ENCODE data around the gene KLHDC9. TPM values are rescaled to one million over a fixed set of nuclear protein-coding genes. Genes with fewer than 3 reads are reported as not detected.
"Not testable (repeated sequence)": the region's sequence is repeated elsewhere in the genome, so short reads cannot be mapped to it uniquely, and the experiment has no call there.

Gene KLHDC9
- total RNA-seq, 1 donor from 2014 or later, result 14.3 TPM

DNA sequence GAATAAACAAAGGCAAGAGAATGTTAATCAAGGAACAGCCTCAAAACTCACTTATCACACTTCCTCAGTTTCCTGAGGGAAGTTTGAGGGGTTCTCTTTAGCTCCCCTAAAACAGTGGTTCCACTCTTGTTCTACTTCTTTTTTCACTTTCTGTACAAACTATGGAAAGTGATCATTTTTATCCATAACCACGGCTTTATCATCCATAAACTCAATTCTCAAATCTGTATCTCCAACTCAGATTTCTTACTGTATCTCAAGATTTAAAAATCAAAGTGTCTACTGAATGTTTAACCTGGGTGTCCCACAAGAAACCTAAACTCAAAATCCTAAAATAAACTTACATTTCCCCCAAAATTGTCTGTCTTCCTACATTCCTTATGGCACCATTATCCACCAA lies 15.8 kb downstream of the KLHDC9 start:
- H3K9me3 Mint-ChIP-seq, result no peaks in the 10 kb centered on the region
- H3K4me1 Mint-ChIP-seq (ENCODE audit: unreplicated experiment), result peaks cover 26% of the 10 kb centered on the region
- no peaks in the 10 kb centered on the region for H3K27me3 Mint-ChIP-seq
- no peak for DNase-seq (ENCODE audit: extremely low spot score, unreplicated experiment)
- H3K4me3 Mint-ChIP-seq, result no peak overlapping the region
- H3K36me3 Mint-ChIP-seq, result peaks cover 7% of the 10 kb centered on the region
- no peak overlapping the region for H3K27ac Mint-ChIP-seq
- TF ChIP-seq, protein P1, sequence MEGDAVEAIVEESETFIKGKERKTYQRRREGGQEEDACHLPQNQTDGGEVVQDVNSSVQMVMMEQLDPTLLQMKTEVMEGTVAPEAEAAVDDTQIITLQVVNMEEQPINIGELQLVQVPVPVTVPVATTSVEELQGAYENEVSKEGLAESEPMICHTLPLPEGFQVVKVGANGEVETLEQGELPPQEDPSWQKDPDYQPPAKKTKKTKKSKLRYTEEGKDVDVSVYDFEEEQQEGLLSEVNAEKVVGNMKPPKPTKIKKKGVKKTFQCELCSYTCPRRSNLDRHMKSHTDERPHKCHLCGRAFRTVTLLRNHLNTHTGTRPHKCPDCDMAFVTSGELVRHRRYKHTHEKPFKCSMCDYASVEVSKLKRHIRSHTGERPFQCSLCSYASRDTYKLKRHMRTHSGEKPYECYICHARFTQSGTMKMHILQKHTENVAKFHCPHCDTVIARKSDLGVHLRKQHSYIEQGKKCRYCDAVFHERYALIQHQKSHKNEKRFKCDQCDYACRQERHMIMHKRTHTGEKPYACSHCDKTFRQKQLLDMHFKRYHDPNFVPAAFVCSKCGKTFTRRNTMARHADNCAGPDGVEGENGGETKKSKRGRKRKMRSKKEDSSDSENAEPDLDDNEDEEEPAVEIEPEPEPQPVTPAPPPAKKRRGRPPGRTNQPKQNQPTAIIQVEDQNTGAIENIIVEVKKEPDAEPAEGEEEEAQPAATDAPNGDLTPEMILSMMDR (conservative IDR thresholded peaks at IDR 0.05), result no peak

DNA sequence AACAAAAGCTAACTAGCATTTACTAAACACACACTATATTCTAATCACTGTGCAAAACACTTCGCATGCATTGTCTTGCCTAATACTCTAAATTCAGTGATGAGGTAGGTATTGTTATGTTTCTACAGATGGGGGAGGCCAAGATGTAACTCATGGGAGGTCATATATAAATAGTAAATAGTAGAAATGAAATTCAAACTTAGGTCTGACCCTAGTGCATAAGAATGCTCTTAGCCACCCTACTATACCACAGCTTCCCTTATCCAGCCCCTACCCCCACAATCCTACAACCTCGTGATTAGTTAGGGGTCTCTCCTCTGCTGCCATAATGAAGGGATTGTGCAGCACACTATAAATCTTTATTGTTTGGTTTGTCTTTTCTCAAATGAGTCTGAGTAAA lies 16.4 kb downstream of the KLHDC9 start:
- H3K4me1 Mint-ChIP-seq (ENCODE audit: unreplicated experiment), result peaks cover 32% of the 10 kb centered on the region
- H3K27me3 Mint-ChIP-seq, result no peaks in the 10 kb centered on the region
- DNase-seq (ENCODE audit: extremely low spot score, unreplicated experiment), result no peak
- H3K9me3 Mint-ChIP-seq, result no peaks in the 10 kb centered on the region
- TF ChIP-seq, protein P1 (conservative IDR thresholded peaks at IDR 0.05), result no peak
- H3K27ac Mint-ChIP-seq, result no peak overlapping the region
- peaks cover 9% of the 10 kb centered on the region for H3K36me3 Mint-ChIP-seq
- no peak overlapping the region for H3K4me3 Mint-ChIP-seq

DNA sequence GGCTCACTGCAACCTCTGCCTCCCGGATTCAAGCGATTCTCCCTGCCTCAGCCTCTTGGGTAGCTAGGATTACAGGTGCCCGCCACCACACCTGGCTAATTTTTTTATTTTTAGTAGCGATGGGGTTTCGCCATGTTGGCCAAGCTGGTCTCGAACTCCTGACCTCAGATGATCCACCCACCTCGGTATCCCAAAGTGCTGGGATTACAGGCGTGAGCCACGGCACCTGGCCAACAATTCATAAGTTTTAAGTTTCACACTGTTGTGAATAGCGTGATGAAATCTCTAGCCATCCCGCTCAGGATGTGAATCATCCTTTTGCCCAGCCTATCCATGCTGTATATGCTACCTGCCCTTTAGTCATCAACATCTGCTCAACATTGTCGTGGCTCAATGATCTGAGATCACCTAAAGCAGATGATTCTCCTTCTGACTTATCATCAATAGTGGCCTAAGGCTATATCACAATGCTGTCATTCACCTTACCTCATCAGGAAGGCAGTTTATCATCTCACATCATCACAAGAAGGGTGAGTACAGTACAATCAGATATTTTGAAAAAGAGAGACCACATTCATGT lies 17.1 kb downstream of the KLHDC9 start:
- TF ChIP-seq, protein P1 (conservative IDR thresholded peaks at IDR 0.05), result no peak
- Mint-ChIP-seq H3K4me1 (ENCODE audit: unreplicated experiment) (peaks cover 39% of the 10 kb centered on the region), H3K27ac (peak overlapping the region; percentile 17), H3K27me3 (no peaks in the 10 kb centered on the region), H3K9me3 (no peaks in the 10 kb centered on the region), H3K4me3 (peak overlapping the region; percentile 65), H3K36me3 (peaks cover 12% of the 10 kb centered on the region)
- DNase-seq (ENCODE audit: extremely low spot score, unreplicated experiment), result no peak

DNA sequence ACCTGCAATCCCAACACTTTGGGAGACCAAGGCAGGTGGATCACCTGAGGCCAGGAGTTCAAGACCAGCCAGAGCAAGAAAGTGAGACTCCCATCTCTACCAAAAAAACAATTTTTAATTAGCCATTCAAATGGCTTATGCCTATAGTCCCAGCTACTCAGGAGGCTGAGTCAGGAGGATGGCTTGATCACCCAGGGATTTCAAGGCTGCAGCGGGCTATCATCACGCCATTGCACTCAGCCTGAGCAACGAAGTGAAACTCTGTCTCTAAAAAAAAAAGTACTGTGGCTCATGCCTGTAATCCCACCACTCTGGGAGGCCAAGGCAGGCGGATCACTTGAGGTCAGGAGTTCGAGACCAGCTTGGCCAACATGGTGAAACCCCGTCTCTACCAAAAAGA lies 17.8 kb downstream of the KLHDC9 start:
- H3K9me3 Mint-ChIP-seq; H3K27me3 Mint-ChIP-seq; DNase-seq (ENCODE audit: extremely low spot score, unreplicated experiment): not testable (repeated sequence)
- Mint-ChIP-seq H3K4me3 (peak overlapping the region; percentile 68), H3K4me1 (ENCODE audit: unreplicated experiment) (peaks cover 41% of the 10 kb centered on the region), H3K27ac (peak overlapping the region; percentile 17), H3K36me3 (peaks cover 13% of the 10 kb centered on the region)

DNA sequence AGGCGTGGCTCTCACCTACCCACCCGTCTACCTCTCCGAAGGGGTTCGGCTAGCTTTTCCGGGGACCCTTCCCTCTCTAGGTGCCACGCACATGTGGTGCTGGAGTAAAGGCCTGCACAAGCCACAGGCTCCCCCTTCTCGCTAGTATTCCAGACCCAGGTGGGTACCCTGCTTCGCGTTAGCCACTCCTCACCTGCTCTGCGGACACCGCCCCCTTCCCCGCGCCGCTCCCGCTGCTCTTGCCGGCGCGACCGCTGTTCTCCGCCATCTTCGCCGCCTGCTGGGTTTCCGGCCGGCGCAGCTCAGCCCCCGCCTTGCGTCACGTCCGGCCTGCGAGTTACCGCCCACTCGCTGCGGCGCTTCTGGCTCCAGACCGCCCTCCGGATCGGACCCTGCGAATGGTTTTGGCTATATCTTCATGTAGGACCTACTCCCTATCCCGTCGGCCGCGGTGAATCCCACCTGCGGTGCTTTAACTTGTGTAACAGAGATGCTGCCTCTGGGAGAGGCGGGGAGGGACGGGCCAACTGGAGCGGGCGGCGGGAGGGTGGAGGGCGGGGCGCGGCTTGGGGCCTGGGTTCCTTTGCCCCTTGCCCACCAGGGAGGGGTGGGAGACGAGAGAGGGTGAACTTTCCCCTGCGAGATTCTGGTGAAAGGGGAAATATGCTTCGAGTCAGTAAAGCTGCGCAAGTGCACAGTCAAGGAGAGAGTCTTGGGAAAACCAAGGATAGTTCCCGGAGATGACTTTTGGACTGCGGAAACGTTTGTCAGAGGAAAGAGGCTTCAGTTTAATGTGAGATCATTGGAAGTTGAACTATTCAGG lies 19.8 kb downstream of the KLHDC9 start, which contains the start of the genes NIT1 and PFDN2:
Gene NIT1, plus strand, starts transcription at position 347 of the 823 bp plus-strand sequence. Its CDS starts 72 bp downstream, at position 419.
Gene PFDN2, minus strand, starts transcription at position 279 of the 823 bp plus-strand sequence. Its CDS starts 11 bp downstream, at position 268.
- TF ChIP-seq, protein P1 (conservative IDR thresholded peaks at IDR 0.05), result no peak
- DNase-seq (ENCODE audit: extremely low spot score, unreplicated experiment), result peak; percentile 90
- Mint-ChIP-seq H3K4me1 (ENCODE audit: unreplicated experiment) (peaks cover 40% of the 10 kb centered on the region), H3K4me3 (peak within 1 kb of the TSS; percentile 95), H3K36me3 (peaks cover 19% of the 10 kb centered on the region), H3K27me3 (no peaks in the 10 kb centered on the region), H3K9me3 (no peaks in the 10 kb centered on the region), H3K27ac (peak within 1 kb of the TSS; percentile 94)
